K562 (cell line): ENCODE results near the gene TMEM144. TPM values are rescaled to one million over a fixed set of nuclear protein-coding genes. Genes with fewer than 3 reads are reported as not detected.

Experiments used
- ATAC-seq: fragments of 200-7000 bp; cut with Tn5 transposase; 3 replicates; pipeline ENCODE4 v1.9.1; 2020; ENCODE audit warnings: moderate library complexity
- BruUV-seq: library from RNA; stranded (reverse); fragments of 400-500 nt; replicated peaks from 2 replicates; lab custom pipeline; 2021; lab: Mats Ljungman, UMichigan
- CTCF ChIA-PET: fragments of 300-600 bp; formaldehyde crosslinking; extraction: SDS; loops from one replicate; lab custom pipeline; 2021; ENCODE audit warnings: low intra/inter-chr PET ratio; lab: Yijun Ruan, JAX
- POLR2A ChIA-PET: fragments of 300-600, 350-650 bp; sonication (Branson Sonifier 250); formaldehyde crosslinking; extraction: SDS; loops from one replicate; lab custom pipeline; 2021; ENCODE audit warnings: antibody characterized with exemption, inconsistent platforms; lab: Yijun Ruan, JAX
- DNase-seq, 4 experiments: peaks; one replicate each; pipeline versions ENCODE4 v3.0.0 to v3.0.0-alpha.2; 2011 to 2018; ENCODE audit warnings: low spot score in 3 of 4, mixed read lengths in 3 of 4; ENCODE audit errors: extremely low read depth in 1 of 4
- FAIRE-seq: peaks from 2 replicates; lab custom pipeline; 2011; peaks lifted over from hg19 to GRCh38; lab: Jason Lieb, UNC
- H2AFZ ChIP-seq: 2 replicates; pipeline ENCODE4 v1.6.0; 2011; ENCODE audit warnings: low read depth, low read length, control low read depth, inconsistent platforms
- H3K27ac ChIP-seq: fragments of 200-600 bp; 3 replicates; pipeline ENCODE4 v1.8.0; 2011; ENCODE audit warnings: low read depth, mild to moderate bottlenecking, control low read depth, inconsistent platforms, low read length, moderate library complexity, mixed read lengths; ENCODE audit errors: extremely low read depth
- H3K27me3 ChIP-seq, 2 experiments: fragments of 300-600 bp in 1 of 2; 2 replicates in 1 of 2; 3 replicates in 1 of 2; pipeline versions ENCODE4 v1.6.0 to v1.8.0; 2011; ENCODE audit warnings: inconsistent platforms in 2 of 2, low read length in 2 of 2, mild to moderate bottlenecking in 1 of 2, mixed read lengths in 1 of 2, moderate library complexity in 1 of 2; ENCODE audit not compliant: control insufficient read depth in 2 of 2, insufficient read depth in 2 of 2
- H3K36me3 ChIP-seq: fragments of 300-600 bp; 3 replicates; pipeline ENCODE4 v1.8.0; 2011; ENCODE audit warnings: mild to moderate bottlenecking, low read length, inconsistent platforms; ENCODE audit not compliant: control insufficient read depth, insufficient read depth
- H3K4me1 ChIP-seq, 2 experiments: fragments of 200-600 bp in 1 of 2; replicated peaks in 1 of 2; 2 replicates in 1 of 2; 3 replicates in 1 of 2; pipeline versions ENCODE4 v1.5.1 to v1.8.0; 2011; ENCODE audit warnings: inconsistent platforms in 2 of 2, low read length in 2 of 2, mild to moderate bottlenecking in 1 of 2, mixed read lengths in 1 of 2, moderate library complexity in 1 of 2; ENCODE audit not compliant: control insufficient read depth in 2 of 2, insufficient read depth in 2 of 2
- H3K4me2 ChIP-seq: 2 replicates; pipeline ENCODE4 v1.6.1; 2011; ENCODE audit warnings: low read length, control low read depth, inconsistent platforms, mixed read lengths; ENCODE audit not compliant: insufficient read depth
- H3K4me3 ChIP-seq: fragments of 200-600 bp; sonication (generic), shearing (Covaris generic); 2 replicates; pipeline ENCODE4 v1.5.1; 2016; ENCODE audit warnings: control low read depth, inconsistent platforms
- H3K79me2 ChIP-seq: fragments of 200-600 bp; 3 replicates; pipeline ENCODE4 v1.8.0; 2011; ENCODE audit warnings: low read length, inconsistent platforms; ENCODE audit not compliant: control insufficient read depth, insufficient read depth
- H3K9ac ChIP-seq, 2 experiments: 2 replicates each; pipeline versions ENCODE4 v1.6.0 to v1.6.1; 2011; ENCODE audit warnings: low read depth in 2 of 2, low read length in 2 of 2, control low read depth in 1 of 2, inconsistent platforms in 1 of 2, mild to moderate bottlenecking in 1 of 2, mixed read lengths in 1 of 2; ENCODE audit not compliant: insufficient read depth in 1 of 2
- H3K9me1 ChIP-seq: one replicate; pipeline ENCODE4 v1.6.0; 2011; ENCODE audit warnings: inconsistent platforms, mild to moderate bottlenecking, low read length, moderate library complexity; ENCODE audit not compliant: control insufficient read depth, insufficient read depth
- H3K9me3 ChIP-seq: replicated peaks from 2 replicates; pipeline ENCODE4 v1.5.1; 2011; ENCODE audit warnings: low read depth, low read length, inconsistent platforms; ENCODE audit not compliant: control insufficient read depth, insufficient read depth
- H4K20me1 ChIP-seq: replicated peaks from 2 replicates; pipeline ENCODE4 v1.6.1; 2011; ENCODE audit warnings: low read length, inconsistent platforms, mixed read lengths; ENCODE audit not compliant: control insufficient read depth, insufficient read depth
- BRF2 ChIP-seq: IDR thresholded peaks from 3 replicates; pipeline ENCODE4 v1.6.1; 2011; ENCODE audit warnings: borderline replicate concordance, mild to moderate bottlenecking; ENCODE audit not compliant: insufficient read length, insufficient read depth
- DNMT1 ChIP-seq: fragments of 450-650 bp; IDR thresholded peaks from 2 replicates; pipeline ENCODE4 v1.6.1; 2016; ENCODE audit warnings: antibody characterized with exemption, mild to moderate bottlenecking
- HMGXB4 ChIP-seq: sonication (generic); formaldehyde crosslinking; IDR thresholded peaks from 2 replicates; pipeline ENCODE4 v1.8.1; 2023; ENCODE audit warnings: mild to moderate bottlenecking, missing genetic modification reagents
- MYBL2 ChIP-seq, 2 experiments: fragments of 450-650 bp in 1 of 2; sonication (generic) in 1 of 2; formaldehyde crosslinking in 1 of 2; IDR thresholded peaks; 2 replicates each; pipeline versions ENCODE4 v1.6.1 to v1.8.1; 2017 to 2022; ENCODE audit warnings: borderline replicate concordance in 1 of 2, inconsistent platforms in 1 of 2, low read depth in 1 of 2, mild to moderate bottlenecking in 1 of 2, missing genetic modification reagents in 1 of 2, moderate library complexity in 1 of 2
- POU5F1 ChIP-seq: fragments of 150-350 bp; IDR thresholded peaks from 2 replicates; pipeline ENCODE4 v1.6.1; 2014; ENCODE audit warnings: borderline replicate concordance, low read length, low read depth, mild to moderate bottlenecking; ENCODE audit not compliant: partially characterized antibody
- PRDM10 ChIP-seq: fragments of 450-650 bp; IDR thresholded peaks from 2 replicates; pipeline ENCODE4 v1.6.1; 2018; ENCODE audit not compliant: partially characterized antibody
- RBM39 ChIP-seq: fragments of 200-400 bp; formaldehyde crosslinking; optimal IDR thresholded peaks from 2 replicates; pipeline ENCODE3; 2018; ENCODE audit warnings: low read depth, low read length
- TAL1 ChIP-seq: fragments of 450-650 bp; IDR thresholded peaks from 2 replicates; pipeline ENCODE4 v1.6.1; 2016; ENCODE audit warnings: mild to moderate bottlenecking
- THRAP3 ChIP-seq: fragments of 450-650 bp; IDR thresholded peaks from 2 replicates; pipeline ENCODE4 v1.6.1; 2016; ENCODE audit warnings: mild to moderate bottlenecking, inconsistent platforms, borderline replicate concordance
- ZBTB26 ChIP-seq: fragments of 450-650 bp; formaldehyde crosslinking; IDR thresholded peaks from 2 replicates; pipeline ENCODE4 v1.4.0; 2022; ENCODE audit warnings: missing genetic modification characterization
- ZNF146 ChIP-seq: IDR thresholded peaks from one replicate; pipeline ENCODE4 v1.6.1; 2018; ENCODE audit warnings: missing compliant biosample characterization; ENCODE audit not compliant: unreplicated experiment
- ZNF217 ChIP-seq: sonication (generic); formaldehyde crosslinking; IDR thresholded peaks from 2 replicates; pipeline ENCODE4 v1.8.0; 2022; ENCODE audit warnings: mild to moderate bottlenecking, missing genetic modification reagents
- ZNF282 ChIP-seq: sonication (generic); formaldehyde crosslinking; IDR thresholded peaks from 2 replicates; pipeline ENCODE4 v1.8.1; 2023; ENCODE audit warnings: missing genetic modification reagents
- ZNF699 ChIP-seq: fragments of 250-450 bp; sonication (Bioruptor Pico); IDR thresholded peaks from 2 replicates; pipeline ENCODE4 v1.8.0; 2021; ENCODE audit warnings: mild to moderate bottlenecking, moderate library complexity; ENCODE audit not compliant: insufficient replicate concordance
- ZNF780A ChIP-seq: fragments of 250-450 bp; sonication (Bioruptor Pico); IDR thresholded peaks from 2 replicates; pipeline ENCODE4 v1.5.0; 2021; ENCODE audit warnings: mild to moderate bottlenecking
- whole genome bisulfite sequencing: fragments of 100-300 bp; shearing (Covaris generic); methylation state at CpG from one replicate; pipeline ENCODE4 v1.1.6; 2016; ENCODE audit warnings: low coverage, mixed read lengths; ENCODE audit not compliant: insufficient coverage; ENCODE audit errors: missing lambda C conversion rate; 5-methylcytosine and 5-hydroxymethylcytosine counted together
- in situ Hi-C: fragments of 300-500 bp; cut with MboI; formaldehyde crosslinking; loops from 4 replicates; pipeline ENCODE4 v1.15.0; 2018; ENCODE audit warnings: inconsistent platforms, mixed read lengths
- intact Hi-C: fragments of 100-400 bp; cut with micrococcal nuclease; formaldehyde crosslinking; loops from 2 replicates; pipeline ENCODE4 v1.14.2; 2022
- polyA plus RNA-seq, 8 experiments: library from polyadenylated mRNA; depleted of rRNA in 4 of 8; stranded (reverse) in 5 of 8; unstranded in 3 of 8; fragments of >200 nt; fragmentation: Nextera tagmentation in 2 of 8; fragmentation: Illumina TruSeq in 1 of 8; extraction: Ambion mirVana in 2 of 8; extraction: Trizol in 1 of 8; gene quantifications; 2 replicates each; pipeline versions ENCODE4 v1.2.1 to v1.2.3, GENCODE V29; 2011 to 2014; ENCODE audit warnings: inconsistent platforms in 1 of 8, missing spikeins in 1 of 8
- total RNA-seq, 7 experiments: library from RNA; depleted of rRNA in 6 of 7; stranded (reverse); fragments of >200 nt in 6 of 7; fragmentation: Illumina TruSeq in 2 of 7; extraction: Trizol in 2 of 7; gene quantifications; 2 replicates each; pipeline versions ENCODE4 v1.2.1 to v1.2.3, GENCODE V29; 2011 to 2021; ENCODE audit warnings: low replicate concordance in 1 of 7

The TMEM144 gene
- total and polyA plus RNA-seq, 9 of the 15 experiments (the other 6 are each of a cell fraction or from before 2014, with no cell fraction given) = 4.0 to 12.0 (median 6.1) TPM

GRCh38 chr4:158297866-158298265, 87.6 kb downstream of the TMEM144 start:
- Histone ChIP-seq H3K9me3 (no peaks in the 10 kb centered on the region; the same call in 1 of the 2 replicates), H2AFZ (no peak overlapping the region), H3K36me3 (no peaks in the 10 kb centered on the region), H4K20me1 (no peaks in the 10 kb centered on the region), H3K27me3 (no peaks in the 10 kb centered on the region), H3K27ac (no peak overlapping the region), H3K9me1 (no peaks in the 10 kb centered on the region), H3K4me2 (no peak overlapping the region), H3K4me1 (no peaks in the 10 kb centered on the region), H3K9ac (no peak overlapping the region), H3K79me2 (no peaks in the 10 kb centered on the region), H3K4me3 (no peak overlapping the region)
- intact Hi-C loops (no loop called here), in situ Hi-C loops (no loop called here)
- FAIRE-seq = no peak
- BruUV-seq = no TSS peak
- ChIA-PET POLR2A (no interaction called here), CTCF (no interaction called here)
- DNase-seq = no peak
- ATAC-seq = no peak
- 22% methylated on average over 3 of the region's 3 CpGs for WGBS
- no peak for TF ChIP-seq MYBL2 (IDR thresholded peaks at IDR 0.05; ENCODE audit: low read depth)
- TF ChIP-seq MYBL2 (CRISPR knock-in tag; IDR thresholded peaks at IDR 0.05; ENCODE audit: borderline replicate concordance) = no peak
- TF ChIP-seq ZNF780A = no peak
- TF ChIP-seq ZNF217 (CRISPR knock-in tag) = no peak
- TF ChIP-seq PRDM10 = no peak
- no peak for TF ChIP-seq BRF2
- TF ChIP-seq TAL1 = no peak
- TF ChIP-seq ZNF699 (CRISPR knock-in tag) = no peak
- TF ChIP-seq ZNF282 (CRISPR knock-in tag) = no peak
- no peak for TF ChIP-seq ZBTB26 (CRISPR knock-in tag)
- TF ChIP-seq RBM39 = no peak
- no peak for TF ChIP-seq THRAP3
- TF ChIP-seq ZNF146 (CRISPR knock-in tag) = no peak
- no peak for TF ChIP-seq HMGXB4 (CRISPR knock-in tag)
- TF ChIP-seq POU5F1 = no peak
- TF ChIP-seq DNMT1 = no peak
